GM21576 (cell line): ENCODE data around the gene LEFTY1.
A peak's percentile ranks its signal among the peaks of the same experiment; 100 is the strongest.

Source experiments
- ATAC-seq: cut with Tn5 transposase; IDR thresholded peaks from one replicate; pipeline ENCODE4 v1.9.1; 2021; ENCODE audit warnings: mild to moderate bottlenecking, moderate library complexity; ENCODE audit not compliant: unreplicated experiment

The LEFTY1 gene

GRCh38 chr1:225915538-225915991 lies 26.6 kb upstream of the LEFTY1 start:
- no peak for ATAC-seq

- ATAC-seq = no peak
Observed at GRCh38 chr1:225914947-225915346, 26.0 kb upstream of the LEFTY1 start.

- no peak for ATAC-seq
Observed at GRCh38 chr1:225914391-225914790, 25.4 kb upstream of the LEFTY1 start.

GRCh38 chr1:225911191-225912130 lies 22.5 kb upstream of the LEFTY1 start:
- ATAC-seq = no peak

- no peak for ATAC-seq
Observed at GRCh38 chr1:225909477-225909876, 20.5 kb upstream of the LEFTY1 start.

GRCh38 chr1:225908773-225909172 lies 19.8 kb upstream of the LEFTY1 start:
- ATAC-seq = no peak

GRCh38 chr1:225908013-225908640 lies 19.2 kb upstream of the LEFTY1 start:
- no peak for ATAC-seq

GRCh38 chr1:225907341-225907740 lies 18.4 kb upstream of the LEFTY1 start:
- ATAC-seq = no peak

- ATAC-seq = no peak
Observed at GRCh38 chr1:225906467-225906866, 17.5 kb upstream of the LEFTY1 start.

- no peak for ATAC-seq
Observed at GRCh38 chr1:225903623-225904022, 14.7 kb upstream of the LEFTY1 start.

GRCh38 chr1:225899044-225899925 lies 10.3 kb upstream of the LEFTY1 start:
- no peak for ATAC-seq

- no peak for ATAC-seq
Observed at GRCh38 chr1:225897595-225898514, 8.9 kb upstream of the LEFTY1 start.

- ATAC-seq = peak; percentile 100
Observed at GRCh38 chr1:225896937-225897549, 8.1 kb upstream of the LEFTY1 start.

- no peak for ATAC-seq
Observed at GRCh38 chr1:225896494-225896893, 7.5 kb upstream of the LEFTY1 start.

GRCh38 chr1:225892307-225892706 lies 3.4 kb upstream of the LEFTY1 start:
- ATAC-seq = no peak

GRCh38 chr1:225891229-225891972 lies 2.5 kb upstream of the LEFTY1 start:
- no peak for ATAC-seq

- no peak for ATAC-seq
Observed at GRCh38 chr1:225890346-225891228, 1.6 kb upstream of the LEFTY1 start.

GRCh38 chr1:225889743-225890142 lies 797 bp upstream of the LEFTY1 start:
- no peak for ATAC-seq
